Neutrophil (primary cell): ENCODE results near the gene CCM2.
A peak's percentile ranks its signal among the peaks of the same experiment; 100 is the strongest.

Source experiments
- H3K27ac ChIP-seq: fragments of 200-600 bp; sonication (generic); 2 replicates; pipeline ENCODE4 v1.5.1; 2016; ENCODE audit warnings: mild to moderate bottlenecking, moderate library complexity
- H3K27me3 ChIP-seq: fragments of 200-600 bp; sonication (generic); 2 replicates; pipeline ENCODE4 v1.6.0; 2016; ENCODE audit warnings: mild to moderate bottlenecking
- H3K36me3 ChIP-seq: fragments of 200-600 bp; sonication (generic); 2 replicates; pipeline ENCODE4 v1.5.1; 2017
- H3K4me1 ChIP-seq, 2 experiments: fragments of 200-600 bp in 1 of 2; sonication (generic) in 1 of 2; 1 replicate in 1 of 2; 2 replicates in 1 of 2; pipeline versions ENCODE4 v1.5.1 to v1.6.1; 2013 to 2016; ENCODE audit warnings: low read depth in 1 of 2, low read length in 1 of 2, mild to moderate bottlenecking in 1 of 2, moderate library complexity in 1 of 2; ENCODE audit not compliant: control insufficient read depth in 1 of 2, insufficient read depth in 1 of 2
- H3K4me3 ChIP-seq, 2 experiments: fragments of 200-600 bp in 1 of 2; sonication (generic) in 1 of 2; 1 replicate in 1 of 2; 2 replicates in 1 of 2; pipeline ENCODE4 v1.5.1; 2013 to 2016; ENCODE audit warnings: low read depth in 1 of 2, low read length in 1 of 2, mild to moderate bottlenecking in 1 of 2, moderate library complexity in 1 of 2
- H3K9me3 ChIP-seq: fragments of 200-600 bp; sonication (generic); 2 replicates; pipeline ENCODE4 v1.5.1; 2016
- CTCF ChIP-seq: fragments of 200-600 bp; sonication (generic); IDR thresholded peaks from 2 replicates; pipeline ENCODE4 v1.5.1; 2016; ENCODE audit warnings: antibody characterized with exemption

CCM2 gene

DNA sequence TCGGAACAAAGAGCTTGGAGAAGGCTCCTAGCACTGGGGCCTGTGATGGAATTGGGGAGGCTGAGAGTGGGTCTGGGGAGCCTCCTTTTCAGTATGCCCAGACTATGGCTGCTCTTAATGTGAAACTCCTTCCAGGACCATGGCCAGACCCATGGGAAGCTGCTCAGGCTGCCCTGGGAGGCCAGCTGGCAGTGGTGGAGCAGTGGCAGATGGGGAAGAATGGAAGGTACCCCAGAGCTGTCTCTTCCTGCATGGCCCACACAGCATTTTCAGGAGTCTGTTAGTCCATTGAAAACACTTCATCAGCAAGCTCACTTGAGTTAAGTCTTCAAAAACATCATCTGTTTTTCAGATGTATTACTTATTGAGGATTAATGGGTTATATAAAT lies 70.2 kb downstream of the CCM2 start:
- Histone ChIP-seq H3K9me3 (no peaks in the 10 kb centered on the region), H3K36me3 (peaks cover 100% of the 10 kb centered on the region), H3K4me3 (no peak overlapping the region), H3K27me3 (no peaks in the 10 kb centered on the region), H3K27ac (peak overlapping the region; percentile 79), H3K4me1 (peaks cover 12 to 16% of the 10 kb centered on the region in 2 experiments)
- no peak for TF ChIP-seq CTCF

GRCh38 chr7:45071528-45071927 lies 71.5 kb downstream of the CCM2 start:
- Histone ChIP-seq H3K27me3 (no peaks in the 10 kb centered on the region), H3K4me1 (peaks cover 12 to 16% of the 10 kb centered on the region in 2 experiments), H3K9me3 (no peaks in the 10 kb centered on the region), H3K36me3 (peaks cover 100% of the 10 kb centered on the region), H3K27ac (peak overlapping the region; percentile 79), H3K4me3 (peak overlapping the region in 1 of 2 experiments; percentile 11)
- no peak for TF ChIP-seq CTCF

DNA sequence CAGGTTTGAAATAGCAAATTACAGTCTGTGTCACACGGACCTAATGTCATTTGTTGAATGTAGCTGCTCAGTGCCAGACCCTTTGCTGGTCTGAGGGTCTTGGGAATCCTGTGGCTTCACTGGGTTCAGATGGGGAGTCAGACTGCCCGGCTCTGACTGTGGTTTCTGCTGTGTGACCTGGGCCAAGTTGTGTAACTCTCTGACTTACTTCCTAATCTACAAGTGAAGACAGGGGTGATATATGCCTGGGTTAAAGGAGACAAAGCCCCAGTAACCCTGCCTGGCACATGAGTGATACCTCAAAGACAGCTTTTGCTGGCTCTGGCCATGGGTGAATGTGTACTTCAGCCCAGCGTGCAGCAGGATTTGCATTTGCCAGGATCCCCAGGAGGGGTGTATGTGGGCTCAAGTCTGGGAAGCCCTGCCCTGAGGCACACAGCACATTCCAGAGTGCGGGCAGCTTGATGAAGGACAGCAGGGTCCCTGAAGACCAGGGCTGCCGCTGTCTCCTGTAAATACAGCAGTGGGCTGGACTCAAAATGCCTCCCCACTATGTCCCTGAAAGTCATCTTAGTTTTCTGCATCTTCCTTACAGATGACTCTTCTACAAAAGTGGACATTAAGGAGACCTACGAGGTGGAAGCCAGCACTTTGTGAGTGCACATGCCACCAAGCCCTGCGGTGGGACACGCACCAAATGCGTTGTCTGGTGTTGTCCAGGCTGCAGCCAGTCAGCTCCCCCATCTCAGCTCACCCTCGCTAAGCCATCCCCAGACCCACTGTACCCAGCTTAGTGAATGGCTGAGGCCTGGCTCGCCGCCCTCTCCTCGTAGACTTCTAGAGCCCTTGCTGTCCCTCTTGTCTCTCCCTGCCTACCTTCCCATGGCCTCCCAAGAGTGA lies 72.4 kb downstream of the CCM2 start:
- H3K36me3 ChIP-seq: peaks cover 100% of the 10 kb centered on the region
- H3K9me3 ChIP-seq: no peaks in the 10 kb centered on the region
- no peak for TF ChIP-seq CTCF
- H3K27ac ChIP-seq: peak overlapping the region; percentile 79
- H3K4me3 ChIP-seq: peak overlapping the region in 1 of 2 experiments; percentile 11
- H3K4me1 ChIP-seq: peaks cover 12 to 16% of the 10 kb centered on the region in 2 experiments
- no peaks in the 10 kb centered on the region for H3K27me3 ChIP-seq

GRCh38 chr7:45073031-45073785 lies 73.2 kb downstream of the CCM2 start:
- peaks cover 10 to 16% of the 10 kb centered on the region in 2 experiments for H3K4me1 ChIP-seq
- no peak for TF ChIP-seq CTCF
- peak overlapping the region; percentile 79 for H3K27ac ChIP-seq
- peaks cover 98% of the 10 kb centered on the region for H3K36me3 ChIP-seq
- H3K27me3 ChIP-seq: no peaks in the 10 kb centered on the region
- H3K9me3 ChIP-seq: no peaks in the 10 kb centered on the region
- H3K4me3 ChIP-seq: no peak overlapping the region

- H3K27ac ChIP-seq: no peak overlapping the region
- H3K27me3 ChIP-seq: no peaks in the 10 kb centered on the region
- peaks cover 91% of the 10 kb centered on the region for H3K36me3 ChIP-seq
- no peak overlapping the region for H3K4me3 ChIP-seq
- no peak for TF ChIP-seq CTCF
- H3K4me1 ChIP-seq: peaks cover 10 to 16% of the 10 kb centered on the region in 2 experiments
- H3K9me3 ChIP-seq: no peaks in the 10 kb centered on the region
Observed at GRCh38 chr7:45073786-45074527, 74.0 kb downstream of the CCM2 start.
